OCI-LY7 (cell line): Measurements from ENCODE around the gene DHRS7. TPM values are rescaled to one million over a fixed set of nuclear protein-coding genes. Genes with fewer than 3 reads are reported as not detected.

Experiments
- BruUV-seq: library from RNA; stranded (reverse); fragments of 400-500 nt; replicated peaks from 2 replicates; lab custom pipeline; 2021; lab: Mats Ljungman, UMichigan
- CTCF ChIA-PET: fragments of 300-600 bp; sonication (Branson Sonifier 250); formaldehyde crosslinking; loops from one replicate; lab custom pipeline; 2022; ENCODE audit warnings: antibody characterized with exemption; ENCODE audit not compliant: unreplicated experiment; lab: Charles Lee
- POLR2A ChIA-PET: fragments of 300-600 bp; sonication (Branson Sonifier 250); formaldehyde crosslinking; loops from one replicate; lab custom pipeline; 2022; ENCODE audit warnings: antibody characterized with exemption; lab: Charles Lee
- DNase-seq: peaks from one replicate; pipeline ENCODE4 v3.0.0-alpha.2; 2015; ENCODE audit warnings: low spot score
- H2AFZ ChIP-seq: fragments of 200-600 bp; sonication (generic), shearing (Covaris generic); 2 replicates; pipeline ENCODE4 v1.6.1; 2014; ENCODE audit warnings: mild to moderate bottlenecking, antibody characterized with exemption, low read length, moderate library complexity
- H3K27ac ChIP-seq: fragments of 200-600 bp; sonication (generic); 2 replicates; pipeline ENCODE4 v1.5.1; 2014; ENCODE audit warnings: mixed run types, low read depth, mild to moderate bottlenecking, moderate library complexity, low read length, inconsistent platforms; ENCODE audit not compliant: poor library complexity, severe bottlenecking
- H3K36me3 ChIP-seq: fragments of 200-600 bp; sonication (generic); 2 replicates; pipeline ENCODE4 v1.6.1; 2014; ENCODE audit warnings: mild to moderate bottlenecking, antibody characterized with exemption, low read length, moderate library complexity, mixed read lengths; ENCODE audit not compliant: insufficient read depth
- H3K4me1 ChIP-seq: fragments of 200-600 bp; sonication (generic); 2 replicates; pipeline ENCODE4 v1.5.1; 2014; ENCODE audit warnings: mild to moderate bottlenecking, low read length; ENCODE audit not compliant: insufficient read depth, poor library complexity, severe bottlenecking
- H3K4me2 ChIP-seq: fragments of 200-600 bp; sonication (generic); 2 replicates; pipeline ENCODE4 v1.6.1; 2014; ENCODE audit warnings: mild to moderate bottlenecking, low read length
- H3K4me3 ChIP-seq: fragments of 200-600 bp; sonication (generic); 2 replicates; pipeline ENCODE4 v1.5.1; 2014; ENCODE audit warnings: mild to moderate bottlenecking, low read depth, low read length; ENCODE audit not compliant: poor library complexity, severe bottlenecking
- H3K79me2 ChIP-seq: fragments of 200-600 bp; sonication (generic); 2 replicates; pipeline ENCODE4 v1.6.1; 2016; ENCODE audit warnings: low read depth, mild to moderate bottlenecking, low read length, moderate library complexity, mixed read lengths; ENCODE audit not compliant: insufficient read depth
- H3K9me2 ChIP-seq: fragments of 200-600 bp; sonication (generic); 2 replicates; pipeline ENCODE4 v1.6.1; 2016; ENCODE audit warnings: mild to moderate bottlenecking, low read length, mixed read lengths; ENCODE audit not compliant: insufficient read depth
- H3K9me3 ChIP-seq: fragments of 200-600 bp; sonication (generic); 2 replicates; pipeline ENCODE4 v1.6.1; 2014; ENCODE audit warnings: mild to moderate bottlenecking, mixed run types, low read length, mixed read lengths
- H4K20me1 ChIP-seq: fragments of 200-600 bp; sonication (generic); 2 replicates; pipeline ENCODE4 v1.6.1; 2014; ENCODE audit warnings: mild to moderate bottlenecking, antibody characterized with exemption, low read length, moderate library complexity, mixed read lengths; ENCODE audit not compliant: insufficient read depth
- EZH2phosphoT487 ChIP-seq: fragments of 200-600 bp; sonication (generic); IDR thresholded peaks from 2 replicates; pipeline ENCODE4 v1.6.1; 2018; ENCODE audit warnings: low read depth, borderline replicate concordance, mild to moderate bottlenecking, mixed run types, antibody characterized with exemption, low read length, moderate library complexity, mixed read lengths
- intact Hi-C: fragments of 100-400 bp; cut with micrococcal nuclease; formaldehyde crosslinking; loops from one replicate; pipeline ENCODE4 v1.10.0; 2022; ENCODE audit not compliant: unreplicated experiment
- total RNA-seq, 2 experiments: library from RNA; depleted of rRNA in 1 of 2; stranded (reverse); fragments of >200 nt in 1 of 2; shearing (Covaris generic) in 1 of 2; gene quantifications; 2 replicates each; pipeline ENCODE4 v1.2.3, GENCODE V29; 2014 to 2022
- TF ChIP-seq, protein P1 (sequence below): fragments of 200-600 bp; sonication (generic); conservative IDR thresholded peaks from 2 replicates; pipeline ENCODE4 v1.5.1; 2014; ENCODE audit warnings: mild to moderate bottlenecking, antibody characterized with exemption, low read length, moderate library complexity, mixed read lengths

Gene DHRS7
- total RNA-seq, 2 experiments from 2014 or later: 31.1 to 32.7 TPM

DNA sequence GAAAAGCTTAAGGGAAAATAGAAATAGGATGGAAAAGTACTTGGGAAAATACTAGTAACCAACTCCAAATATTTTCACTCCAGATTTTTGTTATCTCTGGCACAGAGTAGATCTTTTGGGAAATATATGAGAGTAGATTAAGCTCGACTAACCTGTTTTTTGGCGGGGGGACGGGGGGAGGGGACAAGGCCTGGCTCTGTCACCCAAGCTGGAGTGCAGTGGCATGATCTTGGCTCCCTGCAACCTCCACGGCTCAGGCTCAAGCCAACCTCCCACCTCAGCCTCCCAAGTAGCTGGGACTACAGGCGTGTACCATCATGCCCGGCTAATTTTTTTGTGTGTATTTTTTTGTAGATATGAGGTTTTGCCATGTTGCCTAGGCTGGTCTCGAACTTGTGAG, 4.8 kb downstream of the DHRS7 start:
- intact Hi-C loops: no loop called here
- Histone ChIP-seq H4K20me1 (no peaks in the 10 kb centered on the region), H3K4me3 (no peak overlapping the region), H3K36me3 (peaks cover 10% of the 10 kb centered on the region), H3K4me2 (no peak overlapping the region), H3K9me2 (no peaks in the 10 kb centered on the region), H2AFZ (no peak overlapping the region), H3K27ac (no peak overlapping the region), H3K79me2 (peaks cover 14% of the 10 kb centered on the region; the same call in 1 of the 2 replicates), H3K9me3 (no peaks in the 10 kb centered on the region), H3K4me1 (peaks cover 15% of the 10 kb centered on the region)
- TF ChIP-seq, protein P1, sequence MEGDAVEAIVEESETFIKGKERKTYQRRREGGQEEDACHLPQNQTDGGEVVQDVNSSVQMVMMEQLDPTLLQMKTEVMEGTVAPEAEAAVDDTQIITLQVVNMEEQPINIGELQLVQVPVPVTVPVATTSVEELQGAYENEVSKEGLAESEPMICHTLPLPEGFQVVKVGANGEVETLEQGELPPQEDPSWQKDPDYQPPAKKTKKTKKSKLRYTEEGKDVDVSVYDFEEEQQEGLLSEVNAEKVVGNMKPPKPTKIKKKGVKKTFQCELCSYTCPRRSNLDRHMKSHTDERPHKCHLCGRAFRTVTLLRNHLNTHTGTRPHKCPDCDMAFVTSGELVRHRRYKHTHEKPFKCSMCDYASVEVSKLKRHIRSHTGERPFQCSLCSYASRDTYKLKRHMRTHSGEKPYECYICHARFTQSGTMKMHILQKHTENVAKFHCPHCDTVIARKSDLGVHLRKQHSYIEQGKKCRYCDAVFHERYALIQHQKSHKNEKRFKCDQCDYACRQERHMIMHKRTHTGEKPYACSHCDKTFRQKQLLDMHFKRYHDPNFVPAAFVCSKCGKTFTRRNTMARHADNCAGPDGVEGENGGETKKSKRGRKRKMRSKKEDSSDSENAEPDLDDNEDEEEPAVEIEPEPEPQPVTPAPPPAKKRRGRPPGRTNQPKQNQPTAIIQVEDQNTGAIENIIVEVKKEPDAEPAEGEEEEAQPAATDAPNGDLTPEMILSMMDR: no peak
- no peak for TF ChIP-seq EZH2phosphoT487
- BruUV-seq: no TSS peak
- no peak for DNase-seq
- ChIA-PET POLR2A (interaction anchor here (0.6 to 2.0 kb wide), 15 partner anchors 9 to 976 kb away, joined by 3 to 13 read pairs (median 4); no protein-coding TSS in a partner anchor), CTCF (interaction anchor here (1.0 kb wide), 1 partner anchor 94 kb away, joined by 9 read pairs; no protein-coding TSS in a partner anchor)

DNA sequence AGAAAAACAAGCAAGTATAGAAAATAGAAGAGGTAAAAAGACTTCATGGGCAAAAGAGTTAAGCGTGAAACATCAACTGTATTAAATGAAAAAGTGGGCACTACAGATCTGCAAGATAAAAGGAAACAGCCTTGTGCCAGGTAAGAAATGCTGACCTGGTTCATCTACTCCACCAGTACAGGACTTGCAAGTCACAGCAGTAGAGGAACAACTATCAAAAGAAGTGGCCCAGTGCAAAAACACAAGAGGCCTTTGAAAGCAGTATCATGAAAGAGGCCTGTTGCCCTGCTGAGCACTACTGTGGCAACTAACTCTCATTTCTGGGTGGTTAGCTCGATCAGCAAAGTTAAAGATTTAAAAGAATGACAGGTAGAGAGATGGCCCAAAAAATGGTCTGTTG, 10.5 kb downstream of the DHRS7 start:
- H3K27ac ChIP-seq: no peak overlapping the region
- CTCF ChIA-PET: interaction anchor here (1.1 kb wide), 1 partner anchor 25 kb away, joined by 3 read pairs; no protein-coding TSS in a partner anchor
- H3K9me2 ChIP-seq: no peaks in the 10 kb centered on the region
- H3K4me3 ChIP-seq: no peak overlapping the region
- H3K4me2 ChIP-seq: no peak overlapping the region
- intact Hi-C loops: no loop called here
- DNase-seq: no peak
- H2AFZ ChIP-seq: no peak overlapping the region
- H3K9me3 ChIP-seq: no peaks in the 10 kb centered on the region
- no peaks in the 10 kb centered on the region for H4K20me1 ChIP-seq
- peaks cover 16% of the 10 kb centered on the region for H3K4me1 ChIP-seq
- no peak for TF ChIP-seq EZH2phosphoT487
- TF ChIP-seq, protein P1: no peak
- POLR2A ChIA-PET: interaction anchor here (0.9 to 1.0 kb wide), 2 partner anchors 9 to 11 kb away, joined by 4 to 6 read pairs; no protein-coding TSS in a partner anchor
- no TSS peak for BruUV-seq
- H3K79me2 ChIP-seq: no peaks in the 10 kb centered on the region
- H3K36me3 ChIP-seq: peaks cover 51% of the 10 kb centered on the region

DNA sequence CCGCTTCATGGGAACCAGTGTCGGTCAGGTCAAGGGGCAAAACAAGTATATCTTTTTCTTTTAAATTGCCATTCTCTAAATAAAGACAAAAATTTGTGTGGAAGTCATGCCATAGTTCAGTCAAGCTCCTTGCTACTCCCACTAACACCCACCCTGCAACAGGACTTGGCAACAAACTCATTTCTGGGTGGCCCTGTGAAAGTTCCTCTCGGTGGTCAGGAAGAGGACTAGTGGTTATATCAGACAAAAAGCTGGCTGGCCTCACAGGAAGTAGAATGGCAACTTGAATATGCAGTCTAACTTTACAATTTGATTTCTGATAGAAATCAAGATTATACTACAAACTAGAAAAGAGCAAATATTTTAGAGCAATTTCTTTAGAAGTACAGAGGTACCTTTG, 11.2 kb downstream of the DHRS7 start:
- no peak for TF ChIP-seq EZH2phosphoT487
- TF ChIP-seq, protein P1: no peak
- ChIA-PET CTCF (interaction anchor here (1.1 kb wide), 1 partner anchor 24 kb away, joined by 3 read pairs; no protein-coding TSS in a partner anchor), POLR2A (interaction anchor here (0.6 to 1.0 kb wide), 3 partner anchors 12 to 193 kb away, joined by 3 to 4 read pairs (median 3); no protein-coding TSS in a partner anchor)
- no peak overlapping the region for H3K27ac ChIP-seq
- intact Hi-C loops: no loop called here
- H3K79me2 ChIP-seq: no peaks in the 10 kb centered on the region
- no peak overlapping the region for H2AFZ ChIP-seq
- peaks cover 16% of the 10 kb centered on the region for H3K4me1 ChIP-seq
- no peaks in the 10 kb centered on the region for H4K20me1 ChIP-seq
- BruUV-seq: no TSS peak
- no peak overlapping the region for H3K4me2 ChIP-seq
- H3K9me2 ChIP-seq: no peaks in the 10 kb centered on the region
- H3K36me3 ChIP-seq: peaks cover 55% of the 10 kb centered on the region
- H3K9me3 ChIP-seq: no peaks in the 10 kb centered on the region
- no peak overlapping the region for H3K4me3 ChIP-seq
- DNase-seq: no peak
